Psoas muscle (tissue), 8 donors: ENCODE data around the gene CNOT2. TPM values are rescaled to one million over a fixed set of nuclear protein-coding genes. Genes with fewer than 3 reads are reported as not detected.
A peak's percentile ranks its signal among the peaks of the same experiment; 100 is the strongest.

Source experiments
- ATAC-seq, 4 donors: fragments of 200-7000 bp; cut with Tn5 transposase; one replicate each; pipeline ENCODE4 v1.9.1; 2020; ENCODE audit warnings: moderate library complexity in 3 of 4, mild to moderate bottlenecking in 2 of 4
- DNase-seq, 2 donors: peaks; one replicate each; pipeline ENCODE4 v3.0.0-alpha.2; 2020
- H3K27ac ChIP-seq: fragments of 200-600 bp; one replicate; pipeline ENCODE4 v1.8.0; 2022
- H3K27me3 ChIP-seq, 3 donors: fragments of 200-600 bp in 1 of 3; one replicate each; pipeline versions ENCODE4 v1.6.1 to v1.8.0; 2013 to 2022; ENCODE audit warnings: low read length in 2 of 3, mild to moderate bottlenecking in 2 of 3, moderate library complexity in 1 of 3; ENCODE audit not compliant: insufficient read depth in 3 of 3
- H3K36me3 ChIP-seq, 2 donors: fragments of 200-600 bp in 1 of 2; one replicate each; pipeline versions ENCODE4 v1.6.1 to v1.8.0; 2013 to 2022; ENCODE audit warnings: low read depth in 1 of 2, mild to moderate bottlenecking in 1 of 2, moderate library complexity in 1 of 2; ENCODE audit not compliant: insufficient read depth in 1 of 2
- H3K4me1 ChIP-seq: fragments of 200-600 bp; one replicate; pipeline ENCODE4 v1.8.0; 2022
- H3K4me3 ChIP-seq: fragments of 200-600 bp; one replicate; pipeline ENCODE4 v1.8.0; 2022; ENCODE audit warnings: mild to moderate bottlenecking
- H3K9me3 ChIP-seq: fragments of 200-600 bp; one replicate; pipeline ENCODE4 v1.8.0; 2022
- CTCF ChIP-seq: fragments of 200-600 bp; IDR thresholded peaks from one replicate; pipeline ENCODE4 v1.8.0; 2022; ENCODE audit warnings: antibody characterized with exemption
- WGBS, 3 donors: extraction: QIAGEN DNeasy Blood & Tissue Kit; methylation state at CpG; one replicate each; pipeline versions ENCODE4 v1.1.6 to v1.1.7; 2013; 5-methylcytosine and 5-hydroxymethylcytosine counted together
- intact Hi-C, 2 donors: fragments of 100-400 bp; cut with DNase I; formaldehyde crosslinking; loops; one replicate each; pipeline versions ENCODE4 v1.11.0 to v1.14.2; 2022
- polyA plus RNA-seq, 3 donors: library from polyadenylated mRNA; stranded (reverse); fragments of 200-250 nt; gene quantifications; one replicate each; pipeline ENCODE4 v1.2.3, GENCODE V29; 2013
- total RNA-seq, 4 donors: library from RNA; stranded (reverse); fragmentation: NEBNext Ultra II Directional in 2 of 4; extraction: Animal tissue kit (Norgen Biotek cat#: 25700) in 2 of 4; gene quantifications; one replicate each; pipeline versions ENCODE4 v1.2.1 to v1.2.4, GENCODE V29; 2021 to 2023
- donor health status: healthy with polysubstance abuse.
- donor health status: DM: no; HTN: no; CAD: no; lungs with moderate emphysema.
- donor health status: Bipolar disorder and iron deficiency.
- donor health status: healthy.
- donor health status: DM: yes; HTN: yes; CAD: no.
- donor health status: DM: no; HTN: no; CAD: no.
- donor health status: DM: no; HTN: no; CAD: no.
- donor health status: DM: yes; HTN: yes; CAD: no.

Gene CNOT2
- total and polyA plus RNA-seq, 7 donors: 28.5 to 46.3 (median 34.7) TPM

GRCh38 chr12:70213707-70214106 is 29.5 kb upstream of the CNOT2 start:
- no peak overlapping the region for H3K4me3 ChIP-seq
- no peak for TF ChIP-seq CTCF
- peaks cover 30% of the 10 kb centered on the region for H3K9me3 ChIP-seq
- H3K27ac ChIP-seq: no peak overlapping the region
- no peaks in the 10 kb centered on the region for H3K4me1 ChIP-seq
- no peak for DNase-seq
- intact Hi-C loops: no loop called here
- no peaks in the 10 kb centered on the region for H3K36me3 ChIP-seq
- no peaks in the 10 kb centered on the region for H3K27me3 ChIP-seq
- ATAC-seq: no peak

DNA sequence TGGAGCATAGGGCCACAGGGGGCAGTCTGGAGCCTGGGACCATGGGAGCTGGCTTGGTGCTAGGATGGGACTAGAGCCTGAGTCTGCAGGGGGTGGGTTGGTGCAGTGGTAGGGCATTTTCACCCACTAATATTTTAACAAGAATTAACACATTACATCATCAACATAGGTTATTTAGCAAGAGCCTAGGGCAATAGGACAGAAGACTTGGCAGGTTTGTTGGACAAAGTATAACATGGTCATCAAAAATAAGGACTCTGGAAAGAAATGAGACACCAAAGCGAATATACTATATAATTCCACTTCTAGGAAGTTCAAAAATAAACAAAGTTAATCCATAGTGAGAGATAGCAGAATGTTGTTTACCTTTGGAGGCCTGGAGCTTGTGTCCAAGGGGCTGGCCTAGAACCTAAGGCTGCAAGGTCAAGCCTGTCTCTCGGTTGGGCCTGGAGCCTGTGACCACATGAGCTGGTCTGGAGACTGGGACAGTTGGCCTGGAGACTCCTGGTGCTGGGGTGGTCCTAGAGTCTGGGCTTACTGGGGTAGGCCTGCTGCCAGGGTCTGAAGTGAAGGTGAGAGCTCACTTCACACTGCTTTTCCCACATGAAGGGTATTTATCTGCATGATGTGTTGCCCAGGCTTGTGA is 28.1 kb upstream of the CNOT2 start:
- WGBS, 3 donors: 94 to 98% (median 94%) methylated on average over 2 of the region's 2 CpGs

DNA sequence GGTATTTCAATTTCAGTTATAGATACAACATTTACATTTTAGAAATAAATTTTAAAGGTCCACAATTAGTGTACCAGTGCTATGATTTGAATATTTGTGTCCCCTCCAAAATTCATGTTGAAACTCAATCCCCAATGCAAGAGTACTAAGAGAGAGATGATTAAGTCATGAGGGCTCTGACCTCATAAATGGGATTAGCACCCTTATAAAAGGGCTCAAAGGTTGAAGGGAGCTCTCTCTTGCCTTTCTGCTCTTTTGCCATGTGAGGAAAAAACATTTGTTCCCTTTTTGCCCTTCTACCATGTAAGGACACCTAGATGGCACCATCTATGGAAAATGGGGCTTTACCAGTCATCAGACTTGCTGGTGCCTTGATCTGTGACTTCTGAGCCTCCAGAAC is 25.8 kb upstream of the CNOT2 start:
- DNase-seq (no peak), ATAC-seq (peak in 1 of 4 donors; percentile 55)
- no peaks in the 10 kb centered on the region for H3K36me3 ChIP-seq
- H3K4me3 ChIP-seq: no peak overlapping the region
- no peak overlapping the region for H3K27ac ChIP-seq
- no peak for TF ChIP-seq CTCF
- H3K4me1 ChIP-seq: peaks cover 3% of the 10 kb centered on the region
- H3K27me3 ChIP-seq: no peaks in the 10 kb centered on the region
- peaks cover 16% of the 10 kb centered on the region for H3K9me3 ChIP-seq
- intact Hi-C loops: no loop called here

More for the DNA sequence above, 28.1 kb upstream of the CNOT2 start:
- H3K4me3 ChIP-seq: no peak overlapping the region
- H3K9me3 ChIP-seq: peaks cover 17% of the 10 kb centered on the region
- H3K36me3 ChIP-seq: no peaks in the 10 kb centered on the region
- intact Hi-C loops: no loop called here
- no peaks in the 10 kb centered on the region for H3K27me3 ChIP-seq
- H3K4me1 ChIP-seq: peaks cover 3% of the 10 kb centered on the region
- ATAC-seq: no peak
- H3K27ac ChIP-seq: no peak overlapping the region
- TF ChIP-seq CTCF: no peak
- no peak for DNase-seq

DNA sequence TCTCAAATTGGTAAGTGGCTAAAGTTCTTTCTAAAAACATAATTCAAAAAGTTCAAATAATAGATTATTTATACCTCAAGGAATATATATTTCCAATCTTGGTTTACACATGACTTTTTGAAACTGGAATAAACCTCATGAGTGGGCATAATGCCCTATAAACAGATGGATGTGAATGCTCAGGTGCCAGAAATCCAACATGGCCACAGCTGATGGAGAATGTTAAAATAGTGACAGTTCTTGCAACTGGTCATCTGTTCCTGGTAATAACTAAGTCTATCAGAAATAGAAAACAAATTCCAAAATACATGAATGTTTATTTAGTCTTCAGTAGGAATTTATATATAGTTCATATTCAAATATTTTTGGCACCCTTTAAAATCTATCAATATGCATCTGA is 21.6 kb upstream of the CNOT2 start:
- no peak overlapping the region for H3K4me3 ChIP-seq
- ATAC-seq: no peak
- no peak for TF ChIP-seq CTCF

GRCh38 chr12:70227911-70228310 is 15.3 kb upstream of the CNOT2 start:
- intact Hi-C loops: no loop called here
- Histone ChIP-seq H3K4me3 (no peak overlapping the region), H3K27me3 (no peaks in the 10 kb centered on the region), H3K4me1 (no peaks in the 10 kb centered on the region), H3K27ac (no peak overlapping the region), H3K9me3 (no peaks in the 10 kb centered on the region), H3K36me3 (no peaks in the 10 kb centered on the region)
- no peak for ATAC-seq
- WGBS, 3 donors: 92 to 93% (median 92%) methylated on average over 2 of the region's 2 CpGs
- DNase-seq: no peak
- TF ChIP-seq CTCF: no peak

More for the DNA sequence above, 21.6 kb upstream of the CNOT2 start:
- Histone ChIP-seq H3K9me3 (no peaks in the 10 kb centered on the region), H3K27ac (no peak overlapping the region), H3K36me3 (no peaks in the 10 kb centered on the region), H3K4me1 (peaks cover 3% of the 10 kb centered on the region), H3K27me3 (no peaks in the 10 kb centered on the region)
- intact Hi-C loops: no loop called here
- no peak for DNase-seq
